Panc1 (cell line): Measurements from ENCODE around the gene NTNG2. TPM values are rescaled to one million over a fixed set of nuclear protein-coding genes. Genes with fewer than 3 reads are reported as not detected.

ENCODE experiments used
- ATAC-seq: fragments of 200-7000 bp; cut with Tn5 transposase; 2 replicates; pipeline ENCODE4 v1.9.1; 2020; ENCODE audit warnings: mild to moderate bottlenecking, moderate library complexity
- BruUV-seq: library from RNA; stranded (reverse); fragments of 400-500 nt; replicated peaks from 2 replicates; lab custom pipeline; 2021; lab: Mats Ljungman, UMichigan
- CTCF ChIA-PET: fragments of 300-600 bp; sonication (Branson Sonifier 250); formaldehyde crosslinking; loops from one replicate; lab custom pipeline; 2022; ENCODE audit warnings: antibody characterized with exemption; lab: Charles Lee
- POLR2A ChIA-PET: fragments of 300-600 bp; sonication (Branson Sonifier 250); formaldehyde crosslinking; loops from one replicate; lab custom pipeline; 2022; ENCODE audit warnings: antibody characterized with exemption; lab: Charles Lee
- DNase-seq: peaks from one replicate; pipeline ENCODE4 v3.0.0-alpha.2; 2010; ENCODE audit warnings: low read depth, low spot score
- H3K27ac ChIP-seq: 2 replicates; pipeline ENCODE4 v1.5.1; 2011; ENCODE audit warnings: mild to moderate bottlenecking, low read length, inconsistent platforms
- H3K27me3 ChIP-seq: fragments of 200-500 bp; sonication (Bioruptor generic); 2 replicates; pipeline ENCODE4 v1.6.0; 2014; ENCODE audit warnings: low read length, inconsistent platforms; ENCODE audit not compliant: control insufficient read depth, insufficient read depth
- H3K36me3 ChIP-seq: fragments of 200-500 bp; sonication (Bioruptor generic); 2 replicates; pipeline ENCODE4 v1.5.1; 2014; ENCODE audit warnings: inconsistent platforms, mild to moderate bottlenecking, low read length, moderate library complexity; ENCODE audit not compliant: control insufficient read depth, insufficient read depth
- H3K4me1 ChIP-seq: 2 replicates; pipeline ENCODE4 v1.5.1; 2011; ENCODE audit warnings: inconsistent platforms, mild to moderate bottlenecking, low read length, moderate library complexity; ENCODE audit not compliant: control insufficient read depth, insufficient read depth
- H3K4me3 ChIP-seq, 2 experiments: 2 replicates each; pipeline ENCODE4 v1.5.1; 2011 to 2012; ENCODE audit warnings: low read depth in 2 of 2, low read length in 2 of 2, mild to moderate bottlenecking in 2 of 2, inconsistent platforms in 1 of 2, moderate library complexity in 1 of 2
- H3K9me3 ChIP-seq: fragments of 200-500 bp; sonication (Bioruptor generic); 2 replicates; pipeline ENCODE4 v1.5.1; 2014; ENCODE audit warnings: low read depth, mild to moderate bottlenecking, inconsistent platforms, low read length, moderate library complexity; ENCODE audit not compliant: control insufficient read depth, insufficient read depth
- POLR2AphosphoS5 ChIP-seq: IDR thresholded peaks from 2 replicates; pipeline ENCODE4 v1.6.1; 2012; ENCODE audit warnings: mild to moderate bottlenecking, low read depth, low read length, moderate library complexity
- SIN3A ChIP-seq: IDR thresholded peaks from 2 replicates; pipeline ENCODE4 v1.6.1; 2012; ENCODE audit warnings: low read depth, mild to moderate bottlenecking, low read length, moderate library complexity, borderline replicate concordance; ENCODE audit not compliant: insufficient read depth
- TCF7L2 ChIP-seq: IDR thresholded peaks from 2 replicates; pipeline ENCODE4 v1.6.1; 2011; ENCODE audit warnings: mild to moderate bottlenecking, low read depth, low read length, inconsistent platforms
- in situ Hi-C: cut with HindIII; loops from 2 replicates; pipeline ENCODE4 v1.10.0; 2016; ENCODE audit warnings: low sequenced_read_pairs, low pct_unique_long_range_greater_than_20kb
- intact Hi-C: fragments of 100-400 bp; cut with micrococcal nuclease; formaldehyde crosslinking; loops from one replicate; pipeline ENCODE4 v1.10.0; 2022; ENCODE audit not compliant: unreplicated experiment
- total RNA-seq: library from RNA; stranded (reverse); gene quantifications from one replicate; pipeline ENCODE4 v1.2.1, GENCODE V29; 2021; ENCODE audit not compliant: unreplicated experiment
- TF ChIP-seq, protein P1 (sequence below): fragments of 450-650 bp; IDR thresholded peaks from 2 replicates; pipeline ENCODE4 v1.5.1; 2017; ENCODE audit warnings: mild to moderate bottlenecking
- TF ChIP-seq, protein P2 (sequence below), 2 experiments: IDR thresholded peaks; 2 replicates each; pipeline ENCODE4 v1.6.1; 2011 to 2012; ENCODE audit warnings: low read depth in 2 of 2, control low read depth in 1 of 2, low read length in 1 of 2, mild to moderate bottlenecking in 1 of 2, moderate library complexity in 1 of 2; ENCODE audit not compliant: insufficient read depth in 1 of 2

The NTNG2 gene
- total RNA-seq, 1 experiment from 2014 or later: 5.1 TPM

DNA sequence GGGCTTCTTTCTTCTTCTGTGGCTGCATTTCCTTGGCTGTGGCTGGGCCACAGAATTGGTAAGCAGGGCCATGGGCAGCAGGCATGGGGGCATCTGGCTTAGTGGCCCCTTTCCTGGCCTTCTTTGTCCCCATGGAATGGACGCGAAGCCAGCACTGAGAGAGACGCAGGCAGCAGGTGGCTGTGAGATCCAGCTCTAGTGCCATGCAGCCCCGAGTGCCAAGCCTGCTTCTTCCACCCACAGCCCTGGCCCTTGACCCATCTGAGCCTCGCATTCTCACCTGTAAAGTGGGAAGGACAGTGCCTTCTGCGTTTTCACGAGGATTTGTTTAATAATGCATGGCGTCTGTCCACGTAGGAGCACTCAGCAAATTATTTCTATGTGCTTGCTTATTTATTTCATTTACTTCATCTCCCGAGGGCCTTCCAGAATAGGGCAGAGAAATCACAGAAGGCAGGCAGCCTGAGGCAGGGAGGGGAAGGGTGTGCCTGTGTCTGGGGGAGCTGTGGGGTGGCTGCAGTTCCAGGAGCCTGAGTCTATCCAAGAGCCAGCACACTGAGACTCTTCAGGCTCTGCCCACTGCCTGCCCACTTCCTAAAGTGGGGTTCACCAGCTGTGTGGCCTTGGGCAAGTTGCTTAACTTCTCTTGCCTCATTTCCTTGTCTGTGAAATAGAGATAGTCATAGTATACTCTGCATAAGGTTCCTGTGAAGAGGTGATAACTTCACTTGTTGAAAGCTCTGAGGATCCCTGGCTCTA, 55.2 kb downstream of the NTNG2 start:
- no peak overlapping the region for H3K27ac ChIP-seq
- no peaks in the 10 kb centered on the region; the same call in 1 of the 2 replicates for H3K4me1 ChIP-seq
- intact Hi-C loops: no loop called here
- no peaks in the 10 kb centered on the region for H3K9me3 ChIP-seq
- BruUV-seq: no TSS peak
- H3K4me3 ChIP-seq: no peak overlapping the region
- no peak for DNase-seq
- ChIA-PET CTCF (interaction anchor here (0.6 kb wide), 1 partner anchor 34 kb away, joined by 3 read pairs; no protein-coding TSS in a partner anchor), POLR2A (no interaction called here)
- ATAC-seq: no peak
- in situ Hi-C loops: no loop called here
- no peaks in the 10 kb centered on the region for H3K27me3 ChIP-seq
- TF ChIP-seq POLR2AphosphoS5 (no peak), SIN3A (no peak), TCF7L2 (no peak)
- TF ChIP-seq, protein P1, sequence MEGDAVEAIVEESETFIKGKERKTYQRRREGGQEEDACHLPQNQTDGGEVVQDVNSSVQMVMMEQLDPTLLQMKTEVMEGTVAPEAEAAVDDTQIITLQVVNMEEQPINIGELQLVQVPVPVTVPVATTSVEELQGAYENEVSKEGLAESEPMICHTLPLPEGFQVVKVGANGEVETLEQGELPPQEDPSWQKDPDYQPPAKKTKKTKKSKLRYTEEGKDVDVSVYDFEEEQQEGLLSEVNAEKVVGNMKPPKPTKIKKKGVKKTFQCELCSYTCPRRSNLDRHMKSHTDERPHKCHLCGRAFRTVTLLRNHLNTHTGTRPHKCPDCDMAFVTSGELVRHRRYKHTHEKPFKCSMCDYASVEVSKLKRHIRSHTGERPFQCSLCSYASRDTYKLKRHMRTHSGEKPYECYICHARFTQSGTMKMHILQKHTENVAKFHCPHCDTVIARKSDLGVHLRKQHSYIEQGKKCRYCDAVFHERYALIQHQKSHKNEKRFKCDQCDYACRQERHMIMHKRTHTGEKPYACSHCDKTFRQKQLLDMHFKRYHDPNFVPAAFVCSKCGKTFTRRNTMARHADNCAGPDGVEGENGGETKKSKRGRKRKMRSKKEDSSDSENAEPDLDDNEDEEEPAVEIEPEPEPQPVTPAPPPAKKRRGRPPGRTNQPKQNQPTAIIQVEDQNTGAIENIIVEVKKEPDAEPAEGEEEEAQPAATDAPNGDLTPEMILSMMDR: no peak
- TF ChIP-seq, protein P2, sequence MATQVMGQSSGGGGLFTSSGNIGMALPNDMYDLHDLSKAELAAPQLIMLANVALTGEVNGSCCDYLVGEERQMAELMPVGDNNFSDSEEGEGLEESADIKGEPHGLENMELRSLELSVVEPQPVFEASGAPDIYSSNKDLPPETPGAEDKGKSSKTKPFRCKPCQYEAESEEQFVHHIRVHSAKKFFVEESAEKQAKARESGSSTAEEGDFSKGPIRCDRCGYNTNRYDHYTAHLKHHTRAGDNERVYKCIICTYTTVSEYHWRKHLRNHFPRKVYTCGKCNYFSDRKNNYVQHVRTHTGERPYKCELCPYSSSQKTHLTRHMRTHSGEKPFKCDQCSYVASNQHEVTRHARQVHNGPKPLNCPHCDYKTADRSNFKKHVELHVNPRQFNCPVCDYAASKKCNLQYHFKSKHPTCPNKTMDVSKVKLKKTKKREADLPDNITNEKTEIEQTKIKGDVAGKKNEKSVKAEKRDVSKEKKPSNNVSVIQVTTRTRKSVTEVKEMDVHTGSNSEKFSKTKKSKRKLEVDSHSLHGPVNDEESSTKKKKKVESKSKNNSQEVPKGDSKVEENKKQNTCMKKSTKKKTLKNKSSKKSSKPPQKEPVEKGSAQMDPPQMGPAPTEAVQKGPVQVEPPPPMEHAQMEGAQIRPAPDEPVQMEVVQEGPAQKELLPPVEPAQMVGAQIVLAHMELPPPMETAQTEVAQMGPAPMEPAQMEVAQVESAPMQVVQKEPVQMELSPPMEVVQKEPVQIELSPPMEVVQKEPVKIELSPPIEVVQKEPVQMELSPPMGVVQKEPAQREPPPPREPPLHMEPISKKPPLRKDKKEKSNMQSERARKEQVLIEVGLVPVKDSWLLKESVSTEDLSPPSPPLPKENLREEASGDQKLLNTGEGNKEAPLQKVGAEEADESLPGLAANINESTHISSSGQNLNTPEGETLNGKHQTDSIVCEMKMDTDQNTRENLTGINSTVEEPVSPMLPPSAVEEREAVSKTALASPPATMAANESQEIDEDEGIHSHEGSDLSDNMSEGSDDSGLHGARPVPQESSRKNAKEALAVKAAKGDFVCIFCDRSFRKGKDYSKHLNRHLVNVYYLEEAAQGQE (IDR thresholded peaks at IDR 0.05; ENCODE audit: insufficient read depth in 1 of 2, low read depth in 2 of 2, low read length in 1 of 2): no peak
- H3K36me3 ChIP-seq: no peaks in the 10 kb centered on the region

DNA sequence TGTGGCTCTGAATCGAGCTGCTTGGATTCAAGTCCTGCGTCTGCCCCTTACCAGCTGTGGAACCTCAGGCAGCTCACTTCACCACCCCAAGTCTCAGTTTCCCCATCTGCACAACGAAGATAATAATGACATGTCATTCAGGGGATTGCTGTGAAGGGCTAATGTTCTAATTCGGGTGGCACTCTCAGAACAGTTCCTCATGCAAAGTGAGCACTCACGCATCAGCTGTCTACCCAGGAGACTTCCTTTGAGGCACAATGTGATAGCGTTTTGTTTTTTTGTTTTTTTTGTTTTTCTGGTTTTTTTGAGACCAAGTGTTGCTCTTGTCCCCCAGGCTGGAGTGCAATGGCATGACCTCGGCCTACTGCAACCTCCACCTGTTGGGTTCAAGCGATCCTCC, 56.4 kb downstream of the NTNG2 start:
- POLR2A ChIA-PET: no interaction called here
- CTCF ChIA-PET: no interaction called here
- H3K27me3 ChIP-seq: no peaks in the 10 kb centered on the region
- H3K27ac ChIP-seq: no peak overlapping the region
- H3K9me3 ChIP-seq: no peaks in the 10 kb centered on the region
- DNase-seq: no peak
- no peaks in the 10 kb centered on the region for H3K36me3 ChIP-seq
- in situ Hi-C loops: no loop called here
- intact Hi-C loops: no loop called here
- ATAC-seq: no peak
- no peak overlapping the region for H3K4me3 ChIP-seq
- no TSS peak for BruUV-seq
- no peaks in the 10 kb centered on the region; the same call in 1 of the 2 replicates for H3K4me1 ChIP-seq
- TF ChIP-seq, protein P2 (IDR thresholded peaks at IDR 0.05; ENCODE audit: insufficient read depth in 1 of 2, low read depth in 2 of 2, low read length in 1 of 2): no peak
- TF ChIP-seq SIN3A: no peak
- no peak for TF ChIP-seq POLR2AphosphoS5
- TF ChIP-seq, protein P1: no peak
- no peak for TF ChIP-seq TCF7L2
